KMS-11 (cell line): ENCODE measurements around the gene POP4.

ENCODE experiments used
- H2AFZ ChIP-seq: fragments of 200-600 bp; sonication (generic); 2 replicates; pipeline ENCODE4 v1.6.1; 2016; ENCODE audit warnings: antibody characterized with exemption, mixed run types, low read depth
- H3K27ac ChIP-seq: fragments of 200-600 bp; sonication (generic); 2 replicates; pipeline ENCODE4 v1.6.1; 2016; ENCODE audit warnings: mild to moderate bottlenecking, mixed run types
- H3K27me3 ChIP-seq: fragments of 200-600 bp; sonication (generic); 2 replicates; pipeline ENCODE4 v1.6.1; 2017; ENCODE audit warnings: mild to moderate bottlenecking, low read depth, mixed run types, moderate library complexity; ENCODE audit not compliant: insufficient read depth
- H3K36me3 ChIP-seq: fragments of 200-600 bp; sonication (generic); 2 replicates; pipeline ENCODE4 v1.6.1; 2017; ENCODE audit warnings: mild to moderate bottlenecking, mixed run types; ENCODE audit not compliant: insufficient read depth
- H3K4me1 ChIP-seq: fragments of 200-600 bp; sonication (generic); 2 replicates; pipeline ENCODE4 v1.6.1; 2016; ENCODE audit warnings: mild to moderate bottlenecking, low read depth, mixed run types; ENCODE audit not compliant: poor library complexity, severe bottlenecking
- H3K4me2 ChIP-seq: fragments of 200-600 bp; sonication (generic); 2 replicates; pipeline ENCODE4 v1.7.0; 2016; ENCODE audit warnings: mild to moderate bottlenecking, mixed run types
- H3K4me3 ChIP-seq: fragments of 200-600 bp; sonication (generic); IDR thresholded peaks from 2 replicates; pipeline ENCODE4 v1.6.1; 2017; ENCODE audit warnings: low read depth, low read length, mixed read lengths; ENCODE audit not compliant: insufficient read depth
- H3K79me2 ChIP-seq: fragments of 200-600 bp; sonication (generic); 2 replicates; pipeline ENCODE4 v1.6.1; 2016; ENCODE audit warnings: low read depth, mixed run types; ENCODE audit not compliant: insufficient read depth
- H3K9ac ChIP-seq: fragments of 200-600 bp; sonication (generic); 2 replicates; pipeline ENCODE4 v1.6.1; 2016; ENCODE audit warnings: mild to moderate bottlenecking, mixed run types
- H4K20me1 ChIP-seq: fragments of 200-600 bp; sonication (generic); 2 replicates; pipeline ENCODE4 v1.6.1; 2016; ENCODE audit warnings: mild to moderate bottlenecking, mixed run types; ENCODE audit not compliant: insufficient read depth
- CTCF ChIP-seq: fragments of 200-600 bp; sonication (generic); conservative IDR thresholded peaks from 2 replicates; pipeline ENCODE4 v1.6.1; 2017; ENCODE audit warnings: low read depth, mild to moderate bottlenecking, antibody characterized with exemption, low read length, moderate library complexity, mixed read lengths

Gene POP4

GRCh38 chr19:29576046-29576606 is 30.0 kb upstream of the POP4 start:
- Histone ChIP-seq H3K4me2 (no peak overlapping the region), H2AFZ (no peak overlapping the region)
- no peak for TF ChIP-seq CTCF

GRCh38 chr19:29576761-29577648 is 29.1 kb upstream of the POP4 start:
- H3K4me1 ChIP-seq, result no peaks in the 10 kb centered on the region
- no peaks in the 10 kb centered on the region for H3K79me2 ChIP-seq
- H3K27me3 ChIP-seq, result peaks cover 3% of the 10 kb centered on the region; the same call in 1 of the 2 replicates
- H3K27ac ChIP-seq, result no peak overlapping the region
- no peak overlapping the region for H2AFZ ChIP-seq
- no peak for TF ChIP-seq CTCF
- no peak overlapping the region for H3K4me3 ChIP-seq
- no peaks in the 10 kb centered on the region for H3K36me3 ChIP-seq
- no peak overlapping the region for H3K9ac ChIP-seq
- no peaks in the 10 kb centered on the region for H4K20me1 ChIP-seq
- no peak overlapping the region for H3K4me2 ChIP-seq

More at GRCh38 chr19:29576046-29576606, 30.0 kb upstream of the POP4 start:
- Histone ChIP-seq H4K20me1 (no peaks in the 10 kb centered on the region), H3K36me3 (no peaks in the 10 kb centered on the region), H3K27ac (no peak overlapping the region), H3K27me3 (peaks cover 3% of the 10 kb centered on the region; the same call in 1 of the 2 replicates), H3K4me3 (no peak overlapping the region), H3K9ac (no peak overlapping the region), H3K4me1 (no peaks in the 10 kb centered on the region), H3K79me2 (no peaks in the 10 kb centered on the region)

GRCh38 chr19:29577649-29577963 is 28.5 kb upstream of the POP4 start:
- Histone ChIP-seq H3K27ac (no peak overlapping the region), H4K20me1 (no peaks in the 10 kb centered on the region), H3K4me3 (no peak overlapping the region), H3K9ac (no peak overlapping the region), H3K4me1 (no peaks in the 10 kb centered on the region), H3K36me3 (no peaks in the 10 kb centered on the region), H3K4me2 (no peak overlapping the region), H3K27me3 (peaks cover 3% of the 10 kb centered on the region; the same call in 1 of the 2 replicates), H2AFZ (no peak overlapping the region), H3K79me2 (no peaks in the 10 kb centered on the region)
- TF ChIP-seq CTCF, result no peak

- Histone ChIP-seq H3K27ac (no peak overlapping the region), H2AFZ (no peak overlapping the region)
These were observed 27.7 kb upstream of the POP4 start for GRCh38 chr19:29578349-29578748.

More at GRCh38 chr19:29578349-29578748, 27.7 kb upstream of the POP4 start:
- no peak overlapping the region for H3K4me2 ChIP-seq
- H3K36me3 ChIP-seq, result no peaks in the 10 kb centered on the region
- H3K4me1 ChIP-seq, result no peaks in the 10 kb centered on the region
- no peak for TF ChIP-seq CTCF
- H3K79me2 ChIP-seq, result no peaks in the 10 kb centered on the region
- peaks cover 3% of the 10 kb centered on the region; the same call in 1 of the 2 replicates for H3K27me3 ChIP-seq
- no peaks in the 10 kb centered on the region for H4K20me1 ChIP-seq
- no peak overlapping the region for H3K4me3 ChIP-seq
- H3K9ac ChIP-seq, result no peak overlapping the region
